H1 (cell line): ENCODE data around the gene PDYN. TPM values are rescaled to one million over a fixed set of nuclear protein-coding genes. Genes with fewer than 3 reads are reported as not detected.

ENCODE experiments used
- CTCF ChIA-PET: fragments of 300-600 bp; sonication (Branson Sonifier 250); formaldehyde crosslinking; loops from one replicate; lab custom pipeline; 2021; ENCODE audit not compliant: partially characterized antibody; lab: Charles Lee
- POLR2A ChIA-PET: fragments of 300-600 bp; sonication (Branson Sonifier 250); formaldehyde crosslinking; loops from one replicate; lab custom pipeline; 2021; ENCODE audit warnings: inconsistent platforms; ENCODE audit not compliant: partially characterized antibody; lab: Charles Lee
- DNase-seq, 2 experiments: peaks; one replicate each; pipeline versions ENCODE4 v3.0.0 to v3.0.0-alpha.2; 2010 to 2022; ENCODE audit warnings: low spot score in 2 of 2, low read depth in 1 of 2, mixed read lengths in 1 of 2
- FAIRE-seq: peaks from 2 replicates; lab custom pipeline; 2011; peaks lifted over from hg19 to GRCh38; lab: Jason Lieb, UNC
- H2AFZ ChIP-seq: 2 replicates; pipeline ENCODE4 v1.8.1; 2012; ENCODE audit warnings: low read length, inconsistent platforms
- H2AK5ac ChIP-seq: 2 replicates; pipeline ENCODE4 v1.6.1; 2013; ENCODE audit warnings: low read depth, low read length
- H2BK120ac ChIP-seq: replicated peaks from 2 replicates; pipeline ENCODE3; 2013; ENCODE audit warnings: low read depth, low read length, inconsistent platforms
- H2BK12ac ChIP-seq: 2 replicates; pipeline ENCODE4 v1.6.1; 2013; ENCODE audit warnings: low read depth, low read length
- H2BK15ac ChIP-seq: 2 replicates; pipeline ENCODE4 v1.6.1; 2013; ENCODE audit warnings: low read length
- H2BK20ac ChIP-seq: 2 replicates; pipeline ENCODE4 v1.6.1; 2013; ENCODE audit warnings: low read length
- H2BK5ac ChIP-seq: 2 replicates; pipeline ENCODE4 v1.6.1; 2013; ENCODE audit warnings: low read depth, low read length
- H3K14ac ChIP-seq: 2 replicates; pipeline ENCODE4 v1.6.1; 2013; ENCODE audit warnings: inconsistent platforms; ENCODE audit not compliant: insufficient read length
- H3K18ac ChIP-seq: 2 replicates; pipeline ENCODE4 v1.6.1; 2013; ENCODE audit warnings: low read length; ENCODE audit errors: extremely low read depth
- H3K23ac ChIP-seq: 2 replicates; pipeline ENCODE4 v1.6.1; 2013; ENCODE audit warnings: inconsistent platforms; ENCODE audit not compliant: insufficient read length
- H3K23me2 ChIP-seq: 2 replicates; pipeline ENCODE4 v1.6.1; 2013; ENCODE audit warnings: low read depth, low read length
- H3K27ac ChIP-seq: 2 replicates; pipeline ENCODE4 v1.6.1; 2011; ENCODE audit warnings: low read depth, low read length, inconsistent platforms
- H3K27me3 ChIP-seq, 4 experiments: replicated peaks in 1 of 4; 1 replicate in 1 of 4; 2 replicates in 3 of 4; pipeline versions ENCODE4 v1.6.1 to v1.8.1; 2011 to 2013; ENCODE audit warnings: low read length in 3 of 4, mild to moderate bottlenecking in 3 of 4, inconsistent platforms in 2 of 4, mixed read lengths in 2 of 4, moderate library complexity in 1 of 4; ENCODE audit not compliant: control insufficient read depth in 3 of 4, insufficient read depth in 3 of 4; ENCODE audit errors: extremely low read depth in 1 of 4
- H3K36me3 ChIP-seq, 4 experiments: 2 replicates each; pipeline versions ENCODE4 v1.6.1 to v1.8.1; 2011 to 2013; ENCODE audit warnings: mild to moderate bottlenecking in 4 of 4, low read length in 3 of 4, moderate library complexity in 2 of 4, control low read depth in 1 of 4, inconsistent platforms in 1 of 4; ENCODE audit not compliant: insufficient read depth in 4 of 4, control insufficient read depth in 2 of 4
- H3K4ac ChIP-seq: replicated peaks from 2 replicates; pipeline ENCODE3; 2013; ENCODE audit warnings: low read length, low read depth, mixed read lengths, inconsistent platforms; ENCODE audit not compliant: insufficient read length
- H3K4me1 ChIP-seq, 4 experiments: replicated peaks in 1 of 4; 1 replicate in 1 of 4; 2 replicates in 3 of 4; pipeline versions ENCODE4 v1.6.1 to v1.8.1; 2011 to 2013; ENCODE audit warnings: low read length in 3 of 4, inconsistent platforms in 2 of 4, mixed read lengths in 1 of 4; ENCODE audit not compliant: insufficient read depth in 4 of 4, control insufficient read depth in 3 of 4
- H3K4me2 ChIP-seq, 2 experiments: 2 replicates each; pipeline versions ENCODE4 v1.6.1 to v1.8.1; 2011 to 2013; ENCODE audit warnings: low read depth in 2 of 2, low read length in 2 of 2, control low read depth in 1 of 2, inconsistent platforms in 1 of 2, mild to moderate bottlenecking in 1 of 2; ENCODE audit not compliant: insufficient read depth in 1 of 2
- H3K4me3 ChIP-seq, 4 experiments: fragments of 200-600, 300-600 bp in 1 of 4; sonication (generic), shearing (Covaris generic), sonication (Bioruptor Twin) in 1 of 4; 2 replicates each; pipeline versions ENCODE4 v1.5.1 to v1.8.1; 2011 to 2016; ENCODE audit warnings: low read length in 4 of 4, low read depth in 3 of 4, control low read depth in 2 of 4, inconsistent platforms in 2 of 4, mild to moderate bottlenecking in 2 of 4, mixed read lengths in 1 of 4, moderate library complexity in 1 of 4; ENCODE audit not compliant: insufficient read depth in 2 of 4; ENCODE audit errors: extremely low read depth in 1 of 4
- H3K56ac ChIP-seq: replicated peaks from 2 replicates; pipeline ENCODE3; 2013; ENCODE audit warnings: low read depth, mild to moderate bottlenecking, mixed read lengths, low read length, inconsistent platforms; ENCODE audit not compliant: insufficient read length
- H3K79me1 ChIP-seq: 2 replicates; pipeline ENCODE4 v1.6.1; 2013; ENCODE audit warnings: low read depth, low read length, control low read depth
- H3K79me2 ChIP-seq, 2 experiments: 2 replicates each; pipeline versions ENCODE4 v1.6.1 to v1.8.1; 2012 to 2013; ENCODE audit warnings: low read length in 2 of 2, mild to moderate bottlenecking in 2 of 2, inconsistent platforms in 1 of 2; ENCODE audit not compliant: insufficient read depth in 2 of 2, control insufficient read depth in 1 of 2
- H3K9ac ChIP-seq, 4 experiments: replicated peaks in 1 of 4; 1 replicate in 1 of 4; 2 replicates in 3 of 4; pipeline versions ENCODE4 v1.6.1 to v1.8.1; 2011 to 2013; ENCODE audit warnings: low read depth in 3 of 4, low read length in 3 of 4, control low read depth in 2 of 4, mild to moderate bottlenecking in 2 of 4, moderate library complexity in 2 of 4, inconsistent platforms in 1 of 4; ENCODE audit errors: extremely low read depth in 1 of 4
- H3K9me3 ChIP-seq, 2 experiments: 2 replicates each; pipeline versions ENCODE4 v1.6.1 to v1.8.1; 2012 to 2013; ENCODE audit warnings: mild to moderate bottlenecking in 2 of 2, moderate library complexity in 2 of 2, control low read depth in 1 of 2, inconsistent platforms in 1 of 2, low read depth in 1 of 2, low read length in 1 of 2, mixed read lengths in 1 of 2; ENCODE audit not compliant: insufficient read depth in 2 of 2
- H4K20me1 ChIP-seq, 2 experiments: replicated peaks in 1 of 2; 2 replicates each; pipeline versions ENCODE3 to v1.8.1; 2011 to 2013; ENCODE audit warnings: inconsistent platforms in 2 of 2, low read length in 2 of 2, mild to moderate bottlenecking in 1 of 2; ENCODE audit not compliant: insufficient read depth in 2 of 2, control insufficient read depth in 1 of 2
- H4K5ac ChIP-seq: 2 replicates; pipeline ENCODE4 v1.6.1; 2013; ENCODE audit warnings: low read length, low read depth, mixed read lengths, inconsistent platforms; ENCODE audit not compliant: insufficient read length
- H4K8ac ChIP-seq: 2 replicates; pipeline ENCODE4 v1.8.0; 2013; ENCODE audit warnings: mild to moderate bottlenecking, moderate library complexity, low read length, inconsistent platforms; ENCODE audit not compliant: insufficient read depth; ENCODE audit errors: extremely low read depth
- H4K91ac ChIP-seq: replicated peaks from 2 replicates; pipeline ENCODE3; 2013; ENCODE audit warnings: low read length, mixed read lengths, inconsistent platforms; ENCODE audit not compliant: insufficient read length
- HDAC2 ChIP-seq, 2 experiments: fragments of 300-600 bp in 1 of 2; sonication (generic) in 1 of 2; IDR thresholded peaks; 2 replicates each; pipeline ENCODE4 v1.6.1; 2011 to 2012; ENCODE audit warnings: low read depth in 2 of 2, low read length in 2 of 2, mild to moderate bottlenecking in 2 of 2, moderate library complexity in 2 of 2, borderline replicate concordance in 1 of 2, inconsistent platforms in 1 of 2
- TAF1 ChIP-seq: IDR thresholded peaks from 2 replicates; pipeline ENCODE4 v1.6.1; 2011; ENCODE audit warnings: mild to moderate bottlenecking, low read depth, low read length
- WGBS, 2 experiments: shearing (Covaris generic) in 1 of 2; methylation state at CpG; one replicate each; pipeline versions ENCODE4 v1.1.6 to v1.1.7; 2013 to 2015; ENCODE audit warnings: low lambda C conversion rate in 2 of 2, mixed read lengths in 2 of 2, inconsistent platforms in 1 of 2, low coverage in 1 of 2, missing lambda C conversion rate in 1 of 2; ENCODE audit not compliant: insufficient replicate concordance in 2 of 2, insufficient coverage in 1 of 2, insufficient read length in 1 of 2; ENCODE audit errors: extremely low coverage in 1 of 2, missing lambda C conversion rate in 1 of 2; 5-methylcytosine and 5-hydroxymethylcytosine counted together
- polyA plus RNA-seq, 7 experiments: library from polyadenylated mRNA; depleted of rRNA in 3 of 7; stranded (reverse) in 5 of 7; unstranded in 2 of 7; fragments of >200 nt in 5 of 7; fragments of 200-250 nt in 2 of 7; gene quantifications; 1 replicate in 5 of 7; 2 replicates in 1 of 7; 4 replicates in 1 of 7; pipeline versions ENCODE4 v1.2.1 to v1.2.3, GENCODE V29; 2011 to 2013; ENCODE audit warnings: missing spikeins in 2 of 7, mixed read lengths in 2 of 7
- total RNA-seq: library from RNA; stranded (reverse); fragmentation: NEBNext Ultra II Directional; extraction: Animal tissue kit (Norgen Biotek cat#: 25700); gene quantifications from 2 replicates; pipeline ENCODE4 v1.2.1, GENCODE V29; 2021

PDYN gene
- total and polyA plus RNA-seq, 2 of the 8 experiments (the other 6 are each of a cell fraction or from before 2014, with no cell fraction given), result 0.54 to 0.60 TPM

DNA sequence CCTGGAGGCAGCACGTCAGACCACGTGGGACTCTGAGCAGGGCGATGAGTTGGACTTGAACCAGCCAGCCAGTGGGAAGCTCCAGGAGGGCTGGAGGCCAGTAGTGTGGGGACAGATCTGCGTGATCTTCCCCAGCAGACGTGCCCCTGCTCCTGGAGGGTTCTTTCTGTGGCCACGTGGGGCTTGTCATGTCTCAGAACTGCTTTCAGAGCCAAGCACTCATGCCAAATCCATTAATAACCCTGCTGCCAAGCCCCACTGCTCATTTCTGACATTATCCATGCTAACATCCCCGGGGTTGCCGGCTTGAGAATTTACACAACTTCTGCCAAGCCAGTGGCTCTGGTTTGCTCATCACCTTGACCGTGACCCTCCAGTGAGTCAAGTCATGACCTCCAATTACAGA is 60.4 kb downstream of the PDYN start:
- CTCF ChIA-PET, result interaction anchor here (0.9 kb wide), 1 partner anchor 238 kb away, joined by 3 read pairs; no protein-coding TSS in a partner anchor
- Histone ChIP-seq H3K56ac (no peak overlapping the region), H3K27ac (no peak overlapping the region), H2BK15ac (no peak overlapping the region), H3K79me1 (no peaks in the 10 kb centered on the region), H4K20me1 (no peaks in the 10 kb centered on the region), H2AK5ac (no peak overlapping the region), H2BK120ac (no peak overlapping the region), H3K36me3 (no peaks in the 10 kb centered on the region), H3K23ac (no peak overlapping the region), H3K14ac (no peak overlapping the region), H3K9ac (peak overlapping the region in 1 of 4 experiments; percentile 5; a peak in 2 of 7 replicates), H3K9me3 (no peaks in the 10 kb centered on the region), H3K4ac (no peak overlapping the region), H3K79me2 (no peaks in the 10 kb centered on the region), H3K18ac (no peak overlapping the region), H3K23me2 (no peaks in the 10 kb centered on the region), H3K4me2 (no peak overlapping the region), H2BK20ac (no peak overlapping the region), H2BK5ac (no peak overlapping the region), H4K5ac (no peak overlapping the region), H4K8ac (no peak overlapping the region), H4K91ac (no peak overlapping the region), H2BK12ac (0 out of 2 replicates have a peak overlapping the region, but pooled peaks have one; percentile 17), H3K4me3 (no peak overlapping the region), H3K27me3 (no peaks in the 10 kb centered on the region), H3K4me1 (peaks cover 0 to 6% (median 2%) of the 10 kb centered on the region in 4 experiments; a peak in 4 of 7 replicates), H2AFZ (no peak overlapping the region)
- TF ChIP-seq HDAC2 (IDR thresholded peaks at IDR 0.05; ENCODE audit: borderline replicate concordance in 1 of 2, low read depth in 2 of 2, low read length in 2 of 2), result no peak
- no peak for TF ChIP-seq TAF1
- 89% methylated on average over 9 of the region's 9 CpGs; no CpG with 5 or more reads in 1 of the 2 experiments for WGBS, 2 experiments
- FAIRE-seq, result no peak
- POLR2A ChIA-PET, result no interaction called here
- no peak for DNase-seq
